Coronary artery (tissue), 2 donors: Measurements from ENCODE around the gene GASK1A.

Experiments used
- DNase-seq: peaks from one replicate; pipeline ENCODE4 v3.0.0-alpha.2; 2017; ENCODE audit warnings: low spot score
- H3K27ac ChIP-seq, 2 donors: fragments of 200-600 bp; sonication (generic); one replicate each; pipeline ENCODE4 v1.5.1; 2016 to 2019
- H3K4me3 ChIP-seq: fragments of 200-600 bp; sonication (generic); 2 replicates; pipeline ENCODE4 v1.5.1; 2016; ENCODE audit warnings: mild to moderate bottlenecking, moderate library complexity
- CTCF ChIP-seq: fragments of 200-600 bp; sonication (generic); IDR thresholded peaks from one replicate; pipeline ENCODE4 v1.5.1; 2019; ENCODE audit warnings: antibody characterized with exemption

Gene GASK1A

GRCh38 chr3:43001094-43001553 lies 22.0 kb downstream of the GASK1A start:
- peak overlapping the region; percentile 51 for H3K4me3 ChIP-seq
- peak; percentile 98 for DNase-seq
- peak overlapping the region; percentile 79 to 94 for H3K27ac ChIP-seq
- TF ChIP-seq CTCF, result no peak

- Histone ChIP-seq H3K4me3 (peak overlapping the region; percentile 51), H3K27ac (peak overlapping the region; percentile 79 to 94)
- DNase-seq, result no peak
- TF ChIP-seq CTCF, result no peak
Observed at GRCh38 chr3:43001556-43002121, 22.5 kb downstream of the GASK1A start.

- no peak for DNase-seq
- TF ChIP-seq CTCF, result no peak
- Histone ChIP-seq H3K27ac (no peak overlapping the region), H3K4me3 (no peak overlapping the region)
Observed at GRCh38 chr3:43004282-43004681, 25.2 kb downstream of the GASK1A start.

GRCh38 chr3:43005253-43005652 lies 26.1 kb downstream of the GASK1A start:
- Histone ChIP-seq H3K27ac (no peak overlapping the region), H3K4me3 (no peak overlapping the region)
- no peak for TF ChIP-seq CTCF
- no peak for DNase-seq

DNA sequence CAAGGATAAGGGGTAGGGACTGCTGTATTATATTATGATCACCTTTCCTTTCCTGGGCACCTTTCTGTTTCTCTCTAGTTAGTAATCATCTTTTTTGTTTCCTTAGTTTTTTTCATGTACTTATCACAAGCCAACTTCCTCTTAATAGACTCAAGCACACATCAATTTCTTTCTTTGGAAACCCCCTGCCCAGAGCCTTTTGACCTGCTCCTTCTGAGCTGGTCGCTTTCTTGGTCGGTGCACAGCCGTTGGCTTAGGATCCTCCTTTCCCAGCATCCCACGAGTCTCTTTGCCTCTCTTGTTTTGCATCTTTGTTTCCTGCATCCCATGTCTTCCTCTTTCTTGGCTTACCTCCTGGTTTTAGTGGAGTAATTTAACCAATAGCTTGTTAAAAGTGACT lies 26.9 kb downstream of the GASK1A start:
- no peak for TF ChIP-seq CTCF
- no peak for DNase-seq
- Histone ChIP-seq H3K4me3 (no peak overlapping the region), H3K27ac (no peak overlapping the region)

GRCh38 chr3:43006825-43007224 lies 27.7 kb downstream of the GASK1A start:
- no peak overlapping the region for H3K4me3 ChIP-seq
- H3K27ac ChIP-seq, result no peak overlapping the region
- no peak for TF ChIP-seq CTCF
- no peak for DNase-seq

GRCh38 chr3:43009547-43009946 lies 30.4 kb downstream of the GASK1A start:
- Histone ChIP-seq H3K27ac (no peak overlapping the region), H3K4me3 (no peak overlapping the region)
- DNase-seq, result no peak
- TF ChIP-seq CTCF, result no peak
